ENCODE measurements around the gene YAP1.

DNA sequence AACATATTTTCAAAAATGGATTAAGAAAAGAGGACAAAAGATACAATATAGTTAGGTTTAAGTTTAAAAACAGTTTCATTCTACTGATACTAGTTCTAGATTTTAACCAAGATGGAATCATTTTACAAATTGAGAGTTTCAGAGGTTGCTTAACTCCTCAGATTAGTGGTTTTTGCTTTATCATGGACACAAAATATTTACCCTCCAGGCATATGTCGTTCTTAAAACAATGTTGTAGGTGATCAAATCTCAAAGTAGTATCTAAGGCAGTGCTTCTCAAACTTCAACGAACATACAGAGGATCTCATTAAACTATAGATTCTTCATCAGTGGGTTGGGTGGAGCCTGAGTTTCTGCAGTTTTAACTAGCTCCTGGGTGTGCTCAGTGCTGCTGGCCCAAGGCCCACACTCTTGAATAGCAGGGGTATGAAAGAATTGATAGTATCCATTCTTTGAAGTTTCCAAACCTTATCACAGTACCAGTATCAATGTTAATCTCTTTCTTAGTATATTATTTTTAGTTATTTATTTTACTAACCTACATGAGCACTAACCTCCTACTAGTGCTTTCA lies 48.0 kb downstream of the YAP1 start:
- TF ChIP-seq CTCF (IDR thresholded peaks at IDR 0.05; ENCODE audit: poor library complexity) (no peak), EZH2 (IDR thresholded peaks at IDR 0.05; ENCODE audit: borderline replicate concordance) (no peak), EZH2phosphoT487 (IDR thresholded peaks at IDR 0.05; ENCODE audit: low read depth, severe bottlenecking, unreplicated experiment) (no peak)
